ENCODE results near the gene CUL3.

The CUL3 gene

GRCh38 chr2:224579411-224579810 lies 5.8 kb downstream of the CUL3 start:
- H3K27me3 ChIP-seq (ENCODE audit: insufficient read depth, poor library complexity, severe bottlenecking), result no peaks in the 10 kb centered on the region
- no peak overlapping the region for H3K4me3 ChIP-seq (replicated peaks; ENCODE audit: insufficient read depth, low read length)
- TF ChIP-seq SPI1 (IDR thresholded peaks at IDR 0.05; ENCODE audit: borderline replicate concordance, low read depth), result no peak
- peak; percentile 37 for TF ChIP-seq REST (IDR thresholded peaks at IDR 0.05; ENCODE audit: insufficient replicate concordance, low read depth)
- no peak for TF ChIP-seq CTCF (IDR thresholded peaks at IDR 0.05; ENCODE audit: insufficient read depth, low read length)
- TF ChIP-seq GABPA (IDR thresholded peaks at IDR 0.05; ENCODE audit: low read depth), result no peak
- TF ChIP-seq POLR2AphosphoS5 (IDR thresholded peaks at IDR 0.05; ENCODE audit: low read depth), result no peak
- DNase-seq (ENCODE audit: low read depth in 1 of 2, low spot score in 1 of 2), result no peak
- H3K27ac ChIP-seq (replicated peaks), result no peak overlapping the region

GRCh38 chr2:224577541-224577940 lies 7.6 kb downstream of the CUL3 start:
- no peak for TF ChIP-seq CTCF (IDR thresholded peaks at IDR 0.05; ENCODE audit: insufficient read depth, low read length)
- no peak for TF ChIP-seq POLR2AphosphoS5 (IDR thresholded peaks at IDR 0.05; ENCODE audit: low read depth)
- TF ChIP-seq GABPA (IDR thresholded peaks at IDR 0.05; ENCODE audit: low read depth), result no peak
- no peak for TF ChIP-seq SPI1 (IDR thresholded peaks at IDR 0.05; ENCODE audit: borderline replicate concordance, low read depth)
- no peak for TF ChIP-seq REST (IDR thresholded peaks at IDR 0.05; ENCODE audit: insufficient replicate concordance, low read depth)
- H3K4me3 ChIP-seq (replicated peaks; ENCODE audit: insufficient read depth, low read length), result no peak overlapping the region
- no peak for DNase-seq (ENCODE audit: low read depth in 1 of 2, low spot score in 1 of 2)
- H3K27me3 ChIP-seq (ENCODE audit: insufficient read depth, poor library complexity, severe bottlenecking), result no peaks in the 10 kb centered on the region
- no peak overlapping the region for H3K27ac ChIP-seq (replicated peaks)

DNA sequence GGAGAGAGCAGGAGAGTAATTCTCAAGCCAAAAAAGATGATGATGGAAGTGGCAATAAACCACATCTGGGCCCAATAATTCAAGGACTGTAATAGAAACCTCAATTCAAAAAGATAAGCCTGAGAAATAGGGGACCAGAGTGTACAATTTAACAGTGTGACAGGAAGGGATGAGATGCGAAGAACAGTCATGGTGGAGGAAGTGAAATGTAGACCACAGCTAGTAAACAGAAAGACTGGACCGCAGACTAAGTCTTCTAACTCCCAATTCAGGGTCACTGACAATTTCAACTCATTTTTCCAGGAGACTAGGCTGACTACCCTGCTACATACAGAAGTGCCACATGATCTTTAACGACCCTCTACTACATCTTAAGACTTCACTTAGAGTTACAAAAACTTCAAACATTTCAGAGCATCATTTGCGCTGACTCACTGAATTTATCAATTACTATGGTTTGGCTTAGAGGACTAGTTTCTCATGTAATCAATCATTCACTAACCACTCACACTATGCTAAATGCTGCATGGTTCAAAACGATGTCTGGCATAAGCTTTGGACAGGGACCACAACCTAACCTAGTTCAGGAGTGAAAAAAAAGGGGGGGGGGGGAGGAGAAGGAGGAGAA lies 9.0 kb downstream of the CUL3 start:
- no peak for DNase-seq (ENCODE audit: low read depth in 1 of 2, low spot score in 1 of 2)
- no peak overlapping the region for H3K27ac ChIP-seq (replicated peaks)
- no peak overlapping the region for H3K4me3 ChIP-seq (replicated peaks; ENCODE audit: insufficient read depth, low read length)
- TF ChIP-seq SPI1 (IDR thresholded peaks at IDR 0.05; ENCODE audit: borderline replicate concordance, low read depth) (peak; percentile 21; the same call in 1 of the 2 replicates), POLR2AphosphoS5 (IDR thresholded peaks at IDR 0.05; ENCODE audit: low read depth) (no peak)
- no peaks in the 10 kb centered on the region for H3K27me3 ChIP-seq (ENCODE audit: insufficient read depth, poor library complexity, severe bottlenecking)

DNA sequence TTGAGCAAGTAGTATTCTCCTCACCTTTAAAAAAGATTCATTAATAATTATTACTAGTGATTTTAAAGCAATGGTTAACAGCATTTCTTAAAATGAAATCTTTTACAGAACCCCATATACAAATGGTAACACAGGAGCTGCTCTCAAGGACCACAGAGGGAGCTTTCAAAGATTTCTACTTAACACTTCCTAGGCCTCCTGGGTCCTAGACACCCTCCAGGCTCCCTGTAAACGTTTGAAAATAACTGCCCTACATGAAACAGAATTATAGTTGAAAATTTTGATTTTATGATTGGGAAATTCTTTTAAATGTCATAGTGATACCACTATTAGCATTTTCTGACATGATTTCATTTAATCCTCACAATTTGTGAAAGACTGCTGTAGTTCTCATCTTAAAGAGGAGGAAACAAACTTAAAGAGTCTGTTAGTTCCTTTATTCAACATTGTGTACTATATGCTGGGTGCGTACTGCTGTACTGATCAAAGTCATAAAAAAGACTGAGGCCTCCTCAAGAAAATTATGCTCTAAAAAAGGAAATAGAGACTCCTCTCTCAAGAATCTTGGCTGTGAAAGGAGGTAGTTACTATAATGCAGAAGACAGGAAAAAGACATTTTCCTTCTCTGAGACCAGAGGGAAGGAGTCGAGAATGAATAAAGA lies 10.6 kb downstream of the CUL3 start:
- no peak for DNase-seq (ENCODE audit: low read depth in 1 of 2, low spot score in 1 of 2)
- no peak for TF ChIP-seq REST (IDR thresholded peaks at IDR 0.05; ENCODE audit: insufficient replicate concordance, low read depth)
- TF ChIP-seq CTCF (IDR thresholded peaks at IDR 0.05; ENCODE audit: insufficient read depth, low read length), result no peak
- TF ChIP-seq GABPA (IDR thresholded peaks at IDR 0.05; ENCODE audit: low read depth), result no peak
- no peak for TF ChIP-seq SPI1 (IDR thresholded peaks at IDR 0.05; ENCODE audit: borderline replicate concordance, low read depth)
- no peak for TF ChIP-seq POLR2AphosphoS5 (IDR thresholded peaks at IDR 0.05; ENCODE audit: low read depth)
- H3K27me3 ChIP-seq (ENCODE audit: insufficient read depth, poor library complexity, severe bottlenecking), result no peaks in the 10 kb centered on the region
- no peak overlapping the region for H3K4me3 ChIP-seq (replicated peaks; ENCODE audit: insufficient read depth, low read length)
- H3K27ac ChIP-seq (replicated peaks), result no peak overlapping the region
